Limb (tissue), 2 donors: ENCODE results near the gene MRPL44.

Experiments
- DNase-seq, 2 donors: peaks; one replicate each; pipeline ENCODE4 v3.0.0-alpha.2; 2016; ENCODE audit errors: extremely low spot score in 2 of 2

Gene MRPL44

GRCh38 chr2:224004105-224004695 is 46.9 kb downstream of the MRPL44 start:
- no peak for DNase-seq

DNA sequence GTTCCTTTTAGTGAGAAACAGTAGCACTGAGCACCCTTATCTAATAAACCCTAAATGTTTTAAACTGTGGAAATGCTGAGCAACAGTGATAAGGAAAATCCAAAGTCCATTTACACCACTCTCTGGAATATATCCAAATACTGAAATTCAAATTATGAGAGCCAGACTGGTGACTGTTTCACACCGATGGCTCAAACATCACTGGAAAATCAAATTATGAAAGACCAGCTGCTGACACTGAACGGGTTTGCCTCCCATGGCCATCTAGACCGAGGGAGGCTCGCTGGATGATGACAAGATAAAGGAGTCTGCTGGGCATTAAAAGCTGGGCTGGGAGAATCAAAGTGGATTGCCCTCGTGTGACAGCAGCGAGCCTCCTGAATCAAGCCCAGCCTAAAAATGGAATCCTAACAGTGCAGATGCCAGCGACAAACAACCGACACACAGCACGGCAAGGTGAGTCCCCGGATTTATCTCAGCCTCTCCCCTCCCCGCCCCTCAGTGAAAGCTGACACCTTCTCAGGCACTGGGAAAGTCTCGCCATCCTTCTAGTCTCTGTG is 51.5 kb downstream of the MRPL44 start:
- no peak for DNase-seq

GRCh38 chr2:224009605-224010315 is 52.5 kb downstream of the MRPL44 start:
- no peak for DNase-seq

GRCh38 chr2:224011837-224012236 is 54.6 kb downstream of the MRPL44 start:
- no peak for DNase-seq

GRCh38 chr2:224014336-224014735 is 57.1 kb downstream of the MRPL44 start:
- no peak for DNase-seq

DNA sequence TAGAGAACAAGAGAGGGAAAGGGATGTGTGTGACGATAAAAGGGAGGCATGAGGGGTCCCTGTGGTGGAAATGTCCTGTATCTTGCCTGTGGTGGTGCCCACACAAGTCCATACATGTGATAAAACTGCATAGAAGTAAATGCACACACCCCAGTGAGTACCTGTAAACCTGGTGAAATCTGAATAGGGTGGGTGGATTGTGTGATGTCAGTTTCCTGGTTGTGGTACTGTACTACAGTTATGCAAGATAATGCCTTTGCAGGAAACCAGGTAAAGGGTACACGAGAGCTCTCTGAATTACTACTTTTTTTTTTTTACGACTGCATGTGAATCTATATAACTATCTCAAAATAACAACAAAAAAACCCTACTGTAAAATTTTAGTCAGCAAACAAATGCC is 59.7 kb downstream of the MRPL44 start:
- DNase-seq = no peak
